ENCODE measurements around the gene ZNF575.

GRCh38 chr19:43489979-43490599, 42.9 kb upstream of the ZNF575 start:
- TF ChIP-seq CTCF (IDR thresholded peaks at IDR 0.05), result no peak
- no peak for TF ChIP-seq FOXK1 (CRISPR knock-in tag; IDR thresholded peaks at IDR 0.05)

All from WTC11 (cell line).